Left colon (tissue), 2 donors: ENCODE measurements around the gene BAX. TPM values are rescaled to one million over a fixed set of nuclear protein-coding genes. Genes with fewer than 3 reads are reported as not detected.
A peak's percentile ranks its signal among the peaks of the same experiment; 100 is the strongest.

ENCODE experiments used
- ATAC-seq: fragments of 200-7000 bp; cut with Tn5 transposase; one replicate; pipeline ENCODE4 v1.9.1; 2020; ENCODE audit warnings: mild to moderate bottlenecking, moderate library complexity
- DNase-seq, 2 donors: peaks; one replicate each; pipeline ENCODE4 v3.0.0-alpha.2; 2020
- intact Hi-C, 2 donors: fragments of 100-400 bp; cut with DNase I in 1 of 2; cut with micrococcal nuclease in 1 of 2; formaldehyde crosslinking; loops; one replicate each; pipeline versions ENCODE4 v1.11.2 to v1.14.0; 2022; cut with DNase I, micrococcal nuclease
- total RNA-seq, 2 donors: library from RNA; stranded (reverse); fragmentation: NEBNext Ultra II Directional; extraction: Animal tissue kit (Norgen Biotek cat#: 25700); gene quantifications; one replicate each; pipeline ENCODE4 v1.2.1, GENCODE V29; 2021
- donor health status: DM: no; HTN: no; CAD: no.
- donor health status: DM: yes; HTN: yes; CAD: no.

The BAX gene
- total RNA-seq, 2 donors from 2014 or later: 128 to 174 TPM

- intact Hi-C loops: no loop called here
- no peak for ATAC-seq
Measured at GRCh38 chr19:48958006-48958405, 3.3 kb downstream of the BAX start.

GRCh38 chr19:48959341-48960239, 4.9 kb downstream of the BAX start:
- DNase-seq (no peak), ATAC-seq (no peak)
- intact Hi-C loops: loop anchor here in 1 of 2 donors (10.0 kb wide), 1 partner anchor 85 kb away; the partner anchor contains the start of gene PPP1R15A

More at GRCh38 chr19:48958006-48958405, 3.3 kb downstream of the BAX start:
- DNase-seq: no peak

GRCh38 chr19:48961051-48961649, 6.5 kb downstream of the BAX start:
- intact Hi-C loops: loop anchor here in 1 of 2 donors (10.0 kb wide), 1 partner anchor 86 kb away; the partner anchor contains the start of gene PPP1R15A
- ATAC-seq: no peak
- DNase-seq: peak in 1 of 2 donors; percentile 34

GRCh38 chr19:48961673-48962028, 7.0 kb downstream of the BAX start:
- intact Hi-C loops: loop anchor here in 1 of 2 donors (10.0 kb wide), 1 partner anchor 87 kb away; the partner anchor contains the start of gene PPP1R15A
- DNase-seq: peak in 1 of 2 donors; percentile 34

GRCh38 chr19:48962029-48962848, 7.6 kb downstream of the BAX start:
- ATAC-seq: peak; percentile 65
- intact Hi-C loops: loop anchor here in 1 of 2 donors (10.0 kb wide), 1 partner anchor 87 kb away; the partner anchor contains the start of gene PPP1R15A
- peak; percentile 87 to 93 for DNase-seq

More at GRCh38 chr19:48961673-48962028, 7.0 kb downstream of the BAX start:
- ATAC-seq: no peak

- intact Hi-C loops: loop anchor here in 1 of 2 donors (10.0 kb wide), 1 partner anchor 88 kb away; the partner anchor contains the start of gene PPP1R15A
- ATAC-seq (no peak), DNase-seq (no peak)
Measured at GRCh38 chr19:48962849-48963165, 8.1 kb downstream of the BAX start.

GRCh38 chr19:48963371-48964204, 8.9 kb downstream of the BAX start:
- peak; percentile 85 to 86 for DNase-seq
- ATAC-seq: peak; percentile 28
- intact Hi-C loops: loop anchor here in 1 of 2 donors (10.0 kb wide), 1 partner anchor 89 kb away; the partner anchor contains the start of gene PPP1R15A

- intact Hi-C loops: loop anchor here in 1 of 2 donors (10.0 kb wide), 1 partner anchor 90 kb away; the partner anchor contains the start of gene PPP1R15A
- ATAC-seq (no peak), DNase-seq (no peak)
Measured at GRCh38 chr19:48964205-48965039, 9.7 kb downstream of the BAX start.

GRCh38 chr19:48965040-48965805, 10.5 kb downstream of the BAX start, which contains the start of gene FTL:
TSS of gene FTL (plus strand) at chr19:48965309. CDS start at chr19:48965508, 199 bp downstream.
- intact Hi-C loops: loop anchor here in 1 of 2 donors (10.0 kb wide), 1 partner anchor 90 kb away; the partner anchor contains the start of gene PPP1R15A
- ATAC-seq: peak; percentile 66
- peak; percentile 98 for DNase-seq

- intact Hi-C loops: loop anchor here in 1 of 2 donors (10.0 kb wide), 1 partner anchor 91 kb away; the partner anchor contains the start of gene PPP1R15A
Measured at GRCh38 chr19:48965806-48966540, 11.3 kb downstream of the BAX start.

GRCh38 chr19:48966541-48967345, 12.1 kb downstream of the BAX start:
- DNase-seq (peak in 1 of 2 donors; percentile 28), ATAC-seq (no peak)

More at GRCh38 chr19:48965806-48966540, 11.3 kb downstream of the BAX start:
- ATAC-seq (peak; percentile 41), DNase-seq (peak; percentile 90 to 93)

GRCh38 chr19:48967346-48968178, 12.9 kb downstream of the BAX start:
- intact Hi-C loops: loop anchor here in 1 of 2 donors (10.0 kb wide), 1 partner anchor 93 kb away; the partner anchor contains the start of gene PPP1R15A
- DNase-seq: peak in 1 of 2 donors; percentile 69
- no peak for ATAC-seq

More at GRCh38 chr19:48966541-48967345, 12.1 kb downstream of the BAX start:
- intact Hi-C loops: loop anchor here in 1 of 2 donors (10.0 kb wide), 1 partner anchor 92 kb away; the partner anchor contains the start of gene PPP1R15A

- DNase-seq (no peak), ATAC-seq (no peak)
- intact Hi-C loops: loop anchor here in 1 of 2 donors (10.0 kb wide), 1 partner anchor 93 kb away; the partner anchor contains the start of gene PPP1R15A
Measured at GRCh38 chr19:48968179-48968661, 13.5 kb downstream of the BAX start.
